Caco-2 (cell line): ENCODE results near the gene EVI2B. TPM values are rescaled to one million over a fixed set of nuclear protein-coding genes. Genes with fewer than 3 reads are reported as not detected.
"Not testable (repeated sequence)": the region's sequence is repeated elsewhere in the genome, so short reads cannot be mapped to it uniquely, and the experiment has no call there.

Source experiments
- BruUV-seq: library from RNA; stranded (reverse); fragments of 400-500 nt; replicated peaks from 2 replicates; lab custom pipeline; 2021; lab: Mats Ljungman, UMichigan
- CTCF ChIA-PET: fragments of 300-600 bp; sonication (Branson Sonifier 250); formaldehyde crosslinking; loops from one replicate; lab custom pipeline; 2022; ENCODE audit warnings: antibody characterized with exemption; lab: Charles Lee
- POLR2A ChIA-PET: fragments of 300-600 bp; sonication (Branson Sonifier 250); formaldehyde crosslinking; loops from one replicate; lab custom pipeline; 2022; ENCODE audit warnings: antibody characterized with exemption; lab: Charles Lee
- DNase-seq, 2 experiments: peaks; one replicate each; pipeline versions ENCODE4 v3.0.0 to v3.0.0-alpha.2; 2020 to 2022
- H3K27me3 ChIP-seq: replicated peaks from 2 replicates; pipeline ENCODE4 v1.6.0; 2011; ENCODE audit warnings: low read length; ENCODE audit not compliant: control insufficient read depth, insufficient read depth
- H3K36me3 ChIP-seq: 2 replicates; pipeline ENCODE4 v1.5.1; 2011; ENCODE audit warnings: low read length; ENCODE audit not compliant: control insufficient read depth, insufficient read depth
- H3K4me1 ChIP-seq: fragments of 250-450 bp; sonication (Bioruptor Pico); 2 replicates; pipeline ENCODE4 v1.5.1; 2020; ENCODE audit warnings: mild to moderate bottlenecking
- H3K4me3 ChIP-seq: 2 replicates; pipeline ENCODE4 v1.5.1; 2011; ENCODE audit warnings: low read depth, mild to moderate bottlenecking, control low read depth, low read length
- H3K9me3 ChIP-seq: fragments of 250-450 bp; sonication (Bioruptor Pico); 2 replicates; pipeline ENCODE4 v1.5.1; 2020; ENCODE audit warnings: mild to moderate bottlenecking, moderate library complexity
- H3K27ac Mint-ChIP-seq: one replicate; pipeline ENCODE4 v1.8.0; 2022; ENCODE audit warnings: mixed read lengths; ENCODE audit not compliant: unreplicated experiment
- H3K27me3 Mint-ChIP-seq: one replicate; pipeline ENCODE4 v1.8.0; 2022; ENCODE audit warnings: mixed read lengths; ENCODE audit not compliant: insufficient read depth, unreplicated experiment
- H3K36me3 Mint-ChIP-seq: one replicate; pipeline ENCODE4 v1.8.0; 2022; ENCODE audit warnings: mild to moderate bottlenecking, mixed read lengths; ENCODE audit not compliant: insufficient read depth, unreplicated experiment
- H3K4me1 Mint-ChIP-seq: one replicate; pipeline ENCODE4 v1.8.0; 2022; ENCODE audit warnings: low read depth, mixed read lengths; ENCODE audit not compliant: unreplicated experiment
- H3K4me3 Mint-ChIP-seq: one replicate; pipeline ENCODE4 v1.8.0; 2022; ENCODE audit warnings: mild to moderate bottlenecking, moderate library complexity, mixed read lengths; ENCODE audit not compliant: unreplicated experiment
- H3K9me3 Mint-ChIP-seq: one replicate; pipeline ENCODE4 v1.8.0; 2022; ENCODE audit warnings: mixed read lengths; ENCODE audit not compliant: unreplicated experiment
- intact Hi-C: fragments of 100-400 bp; cut with micrococcal nuclease; formaldehyde crosslinking; loops from one replicate; pipeline ENCODE4 v1.10.0; 2022; ENCODE audit not compliant: unreplicated experiment
- total RNA-seq: library from RNA; stranded (reverse); gene quantifications from 2 replicates; pipeline ENCODE4 v1.2.3, GENCODE V29; 2022
- TF ChIP-seq, protein P1 (sequence below), 2 experiments: fragments of 200-600 bp in 1 of 2; IDR thresholded peaks; 1 replicate in 1 of 2; 2 replicates in 1 of 2; pipeline versions ENCODE4 v1.5.1 to v1.8.0; 2011 to 2022; ENCODE audit warnings: antibody characterized with exemption in 1 of 2, control low read depth in 1 of 2, inconsistent platforms in 1 of 2, low read depth in 1 of 2, low read length in 1 of 2, mild to moderate bottlenecking in 1 of 2, moderate library complexity in 1 of 2; ENCODE audit not compliant: insufficient read depth in 1 of 2, severe bottlenecking in 1 of 2, unreplicated experiment in 1 of 2

Gene EVI2B
- total RNA-seq, 1 experiment from 2014 or later: not detected

DNA sequence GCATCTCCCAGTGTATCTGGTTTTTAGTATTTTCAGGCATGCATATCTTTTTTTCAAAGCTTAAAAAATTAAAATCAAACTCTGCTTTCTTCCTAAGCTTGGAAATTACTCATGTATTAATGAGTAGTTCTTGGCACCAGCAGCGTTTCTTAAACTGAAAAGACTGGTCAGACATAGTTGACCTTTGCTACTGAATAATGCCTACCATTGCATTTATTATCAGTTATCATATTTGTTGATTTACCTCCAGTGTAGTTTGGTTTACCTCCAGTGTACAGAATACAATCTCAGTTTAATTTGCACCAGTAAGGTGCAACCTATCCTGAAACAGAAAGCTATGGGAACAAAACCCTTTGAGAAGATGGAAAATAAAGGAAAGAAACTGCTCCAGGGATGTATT is 42.1 kb upstream of the EVI2B start:
- intact Hi-C loops: no loop called here
- no peaks in the 10 kb centered on the region for H3K9me3 ChIP-seq
- H3K4me3 ChIP-seq: no peak overlapping the region
- Mint-ChIP-seq H3K4me1 (no peaks in the 10 kb centered on the region), H3K36me3 (peaks cover 72% of the 10 kb centered on the region), H3K4me3 (no peak overlapping the region), H3K9me3 (no peaks in the 10 kb centered on the region), H3K27ac (no peak overlapping the region), H3K27me3 (no peaks in the 10 kb centered on the region)
- BruUV-seq: no TSS peak
- H3K36me3 ChIP-seq: no peaks in the 10 kb centered on the region; the same call in 1 of the 2 replicates
- no peaks in the 10 kb centered on the region for H3K27me3 ChIP-seq
- ChIA-PET POLR2A (no interaction called here), CTCF (no interaction called here)
- H3K4me1 ChIP-seq: no peaks in the 10 kb centered on the region
- no peak for DNase-seq
- TF ChIP-seq, protein P1, sequence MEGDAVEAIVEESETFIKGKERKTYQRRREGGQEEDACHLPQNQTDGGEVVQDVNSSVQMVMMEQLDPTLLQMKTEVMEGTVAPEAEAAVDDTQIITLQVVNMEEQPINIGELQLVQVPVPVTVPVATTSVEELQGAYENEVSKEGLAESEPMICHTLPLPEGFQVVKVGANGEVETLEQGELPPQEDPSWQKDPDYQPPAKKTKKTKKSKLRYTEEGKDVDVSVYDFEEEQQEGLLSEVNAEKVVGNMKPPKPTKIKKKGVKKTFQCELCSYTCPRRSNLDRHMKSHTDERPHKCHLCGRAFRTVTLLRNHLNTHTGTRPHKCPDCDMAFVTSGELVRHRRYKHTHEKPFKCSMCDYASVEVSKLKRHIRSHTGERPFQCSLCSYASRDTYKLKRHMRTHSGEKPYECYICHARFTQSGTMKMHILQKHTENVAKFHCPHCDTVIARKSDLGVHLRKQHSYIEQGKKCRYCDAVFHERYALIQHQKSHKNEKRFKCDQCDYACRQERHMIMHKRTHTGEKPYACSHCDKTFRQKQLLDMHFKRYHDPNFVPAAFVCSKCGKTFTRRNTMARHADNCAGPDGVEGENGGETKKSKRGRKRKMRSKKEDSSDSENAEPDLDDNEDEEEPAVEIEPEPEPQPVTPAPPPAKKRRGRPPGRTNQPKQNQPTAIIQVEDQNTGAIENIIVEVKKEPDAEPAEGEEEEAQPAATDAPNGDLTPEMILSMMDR (IDR thresholded peaks at IDR 0.05; ENCODE audit: insufficient read depth in 1 of 2, low read depth in 1 of 2, low read length in 1 of 2, severe bottlenecking in 1 of 2, unreplicated experiment in 1 of 2): no peak

GRCh38 chr17:31349454-31349853 is 35.6 kb upstream of the EVI2B start:
- CTCF ChIA-PET: no interaction called here
- POLR2A ChIA-PET: no interaction called here
- TF ChIP-seq, protein P1 (IDR thresholded peaks at IDR 0.05; ENCODE audit: insufficient read depth in 1 of 2, low read depth in 1 of 2, low read length in 1 of 2, severe bottlenecking in 1 of 2, unreplicated experiment in 1 of 2): no peak
- Histone ChIP-seq H3K36me3 (no peaks in the 10 kb centered on the region; the same call in none of the 2 replicates), H3K4me3 (no peak overlapping the region), H3K27me3 (no peaks in the 10 kb centered on the region), H3K9me3 (no peaks in the 10 kb centered on the region), H3K4me1 (no peaks in the 10 kb centered on the region)
- Mint-ChIP-seq H3K27ac (no peak overlapping the region), H3K4me3 (no peak overlapping the region), H3K9me3 (no peaks in the 10 kb centered on the region), H3K4me1 (no peaks in the 10 kb centered on the region), H3K36me3 (peaks cover 51% of the 10 kb centered on the region), H3K27me3 (no peaks in the 10 kb centered on the region)
- no peak for DNase-seq
- BruUV-seq: no TSS peak
- intact Hi-C loops: no loop called here

- peaks cover 44% of the 10 kb centered on the region for H3K36me3 Mint-ChIP-seq
- H3K9me3 Mint-ChIP-seq, H3K4me1 ChIP-seq, DNase-seq, POLR2A ChIA-PET, H3K9me3 ChIP-seq, H3K4me1 Mint-ChIP-seq, H3K27me3 Mint-ChIP-seq, H3K36me3 ChIP-seq, H3K4me3 ChIP-seq, H3K27me3 ChIP-seq, CTCF ChIA-PET, H3K4me3 Mint-ChIP-seq, H3K27ac Mint-ChIP-seq, intact Hi-C loops, BruUV-seq: not testable (repeated sequence)
These were observed 31.4 kb upstream of the EVI2B start for GRCh38 chr17:31345191-31345747.
